ENCODE data around the gene LRRC8C. TPM values are rescaled to one million over a fixed set of nuclear protein-coding genes. Genes with fewer than 3 reads are reported as not detected.

LRRC8C gene
- total RNA-seq, 2 experiments from 2014 or later: 38.2 to 41.8 TPM

GRCh38 chr1:89711140-89711778 is 78.3 kb downstream of the LRRC8C start:
- ATAC-seq (ENCODE audit: low read depth) (peak; percentile 73), DNase-seq (no peak)
- Mint-ChIP-seq H3K27ac (peak overlapping the region; percentile 1), H3K4me3 (no peak overlapping the region), H3K4me1 (peaks cover 27% of the 10 kb centered on the region), H3K27me3 (no peaks in the 10 kb centered on the region), H3K36me3 (peaks cover 58% of the 10 kb centered on the region), H3K9me3 (no peaks in the 10 kb centered on the region)
- POLR2A ChIA-PET: no interaction called here

GRCh38 chr1:89712420-89712819 is 79.5 kb downstream of the LRRC8C start:
- H3K36me3 Mint-ChIP-seq: peaks cover 58% of the 10 kb centered on the region
- no peak overlapping the region for H3K4me3 Mint-ChIP-seq
- no peak for DNase-seq
- no peak overlapping the region for H3K27ac Mint-ChIP-seq
- no peaks in the 10 kb centered on the region for H3K9me3 Mint-ChIP-seq
- no peak for ATAC-seq (ENCODE audit: low read depth)
- H3K27me3 Mint-ChIP-seq: no peaks in the 10 kb centered on the region
- POLR2A ChIA-PET: no interaction called here
- H3K4me1 Mint-ChIP-seq: peaks cover 28% of the 10 kb centered on the region

DNA sequence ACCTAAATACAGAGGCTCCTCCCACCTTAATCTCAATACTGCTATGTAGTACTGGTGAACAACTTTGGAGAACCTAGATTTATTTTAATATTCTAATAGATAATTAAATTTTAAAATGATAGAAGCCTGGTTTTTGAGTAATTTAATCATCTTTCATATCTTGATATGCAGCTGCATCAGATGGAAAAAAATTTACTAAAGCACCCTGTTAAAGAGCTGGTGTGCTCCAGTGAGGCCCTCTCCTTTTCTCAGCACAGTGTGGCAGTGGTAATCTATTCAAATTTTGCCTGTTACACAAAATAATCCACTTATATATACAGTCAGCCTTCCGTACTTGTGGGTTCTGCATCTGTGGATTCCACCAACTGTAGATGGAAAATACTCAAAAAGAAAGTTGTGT is 82.8 kb downstream of the LRRC8C start:
- ATAC-seq (ENCODE audit: low read depth): no peak
- Mint-ChIP-seq H3K36me3 (peaks cover 41% of the 10 kb centered on the region), H3K4me1 (peaks cover 40% of the 10 kb centered on the region), H3K4me3 (no peak overlapping the region), H3K27ac (no peak overlapping the region), H3K27me3 (no peaks in the 10 kb centered on the region), H3K9me3 (no peaks in the 10 kb centered on the region)
- POLR2A ChIA-PET: no interaction called here
- no peak for DNase-seq

DNA sequence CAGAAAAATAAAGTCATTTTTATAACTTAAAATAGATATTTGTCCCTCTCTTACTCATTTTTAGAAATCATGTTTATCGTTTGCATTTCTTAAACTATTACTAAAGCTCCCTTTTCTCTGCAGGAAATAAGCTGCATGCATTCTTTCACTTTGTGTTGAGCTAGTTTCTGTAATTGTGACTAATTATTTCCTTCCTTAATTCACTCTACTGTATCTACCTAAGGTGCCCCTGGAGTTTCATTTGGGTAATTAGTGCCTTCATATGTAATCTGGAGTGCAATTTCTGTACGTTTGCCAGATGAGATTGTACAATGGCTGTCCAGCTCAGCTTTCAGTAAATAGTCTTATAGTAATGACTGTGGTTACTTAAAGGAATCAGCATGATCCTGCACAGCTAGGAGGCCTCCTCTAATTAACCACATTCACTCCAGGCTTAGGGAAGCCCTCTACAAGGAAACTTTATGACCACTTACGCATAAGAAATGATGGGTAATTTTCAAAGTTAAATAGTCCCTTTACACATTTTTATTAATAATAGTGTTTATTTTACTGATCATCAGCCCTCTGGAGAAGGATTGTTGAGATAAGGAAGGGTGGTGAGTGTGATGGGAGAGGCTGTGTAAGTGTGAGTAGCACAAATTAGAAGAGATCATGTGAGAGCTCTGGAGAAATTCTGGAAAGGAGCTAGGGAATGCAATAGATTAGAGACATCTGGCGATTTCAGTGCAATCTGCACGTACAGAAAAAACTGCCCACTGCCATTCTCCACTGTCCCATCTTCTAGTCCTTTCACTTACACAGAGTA is 86.8 kb downstream of the LRRC8C start:
- H3K27me3 Mint-ChIP-seq: no peaks in the 10 kb centered on the region
- H3K27ac Mint-ChIP-seq: peak overlapping the region; percentile 95
- H3K4me3 Mint-ChIP-seq: peak overlapping the region; percentile 72
- peaks cover 57% of the 10 kb centered on the region for H3K4me1 Mint-ChIP-seq
- peaks cover 26% of the 10 kb centered on the region for H3K36me3 Mint-ChIP-seq
- H3K9me3 Mint-ChIP-seq: peaks cover 1% of the 10 kb centered on the region
- peak; percentile 85 for ATAC-seq (ENCODE audit: low read depth)
- no peak for DNase-seq
- POLR2A ChIA-PET: interaction anchor here (0.6 to 2.2 kb wide), 6 partner anchors 37 to 656 kb away, joined by 3 to 12 read pairs (median 6); partner anchors contain the start of gene LRRC8C

DNA sequence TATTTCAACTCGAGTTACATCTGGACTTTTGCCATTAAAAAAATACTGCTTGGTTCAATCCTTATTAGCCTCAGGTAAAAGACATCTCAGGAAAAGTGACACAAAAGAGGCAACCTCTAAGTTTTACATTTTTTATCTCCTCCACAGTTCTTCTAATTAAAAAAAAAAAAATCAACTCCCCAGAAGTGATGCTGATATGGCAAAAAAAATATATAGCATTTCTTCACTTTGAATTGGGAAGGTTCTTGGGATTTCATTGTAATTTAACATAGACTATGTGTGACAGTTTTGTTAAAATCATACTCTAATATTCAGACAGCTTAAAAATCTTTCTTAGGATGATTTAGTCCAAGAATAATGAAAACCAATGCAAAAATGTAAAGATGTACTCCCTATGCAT is 87.9 kb downstream of the LRRC8C start:
- Mint-ChIP-seq H3K4me3 (peak overlapping the region; percentile 31), H3K27me3 (no peaks in the 10 kb centered on the region), H3K4me1 (peaks cover 67% of the 10 kb centered on the region), H3K9me3 (peaks cover 1% of the 10 kb centered on the region), H3K27ac (peak overlapping the region; percentile 81), H3K36me3 (peaks cover 23% of the 10 kb centered on the region)
- POLR2A ChIA-PET: interaction anchor here (1.1 kb wide), 1 partner anchor 36 kb away, joined by 4 read pairs; no protein-coding TSS in a partner anchor
- DNase-seq (no peak), ATAC-seq (ENCODE audit: low read depth) (no peak)

- Mint-ChIP-seq H3K4me1 (peaks cover 72% of the 10 kb centered on the region), H3K4me3 (peak overlapping the region; percentile 31), H3K27ac (peak overlapping the region; percentile 81), H3K9me3 (peaks cover 1% of the 10 kb centered on the region), H3K27me3 (no peaks in the 10 kb centered on the region), H3K36me3 (peaks cover 26% of the 10 kb centered on the region)
- POLR2A ChIA-PET: interaction anchor here (1.1 kb wide), 1 partner anchor 36 kb away, joined by 4 read pairs; no protein-coding TSS in a partner anchor
- DNase-seq (no peak), ATAC-seq (ENCODE audit: low read depth) (peak; percentile 65)
Observed at GRCh38 chr1:89721351-89721750, 88.4 kb downstream of the LRRC8C start.

GRCh38 chr1:89723144-89723543 is 90.2 kb downstream of the LRRC8C start:
- peaks cover 26% of the 10 kb centered on the region for H3K36me3 Mint-ChIP-seq
- ATAC-seq (ENCODE audit: low read depth) (no peak), DNase-seq (no peak)
- H3K9me3 Mint-ChIP-seq: peaks cover 3% of the 10 kb centered on the region
- peaks cover 65% of the 10 kb centered on the region for H3K4me1 Mint-ChIP-seq
- H3K27me3 Mint-ChIP-seq: no peaks in the 10 kb centered on the region
- H3K4me3 Mint-ChIP-seq: no peak overlapping the region
- peak overlapping the region; percentile 53 for H3K27ac Mint-ChIP-seq
- POLR2A ChIA-PET: no interaction called here

DNA sequence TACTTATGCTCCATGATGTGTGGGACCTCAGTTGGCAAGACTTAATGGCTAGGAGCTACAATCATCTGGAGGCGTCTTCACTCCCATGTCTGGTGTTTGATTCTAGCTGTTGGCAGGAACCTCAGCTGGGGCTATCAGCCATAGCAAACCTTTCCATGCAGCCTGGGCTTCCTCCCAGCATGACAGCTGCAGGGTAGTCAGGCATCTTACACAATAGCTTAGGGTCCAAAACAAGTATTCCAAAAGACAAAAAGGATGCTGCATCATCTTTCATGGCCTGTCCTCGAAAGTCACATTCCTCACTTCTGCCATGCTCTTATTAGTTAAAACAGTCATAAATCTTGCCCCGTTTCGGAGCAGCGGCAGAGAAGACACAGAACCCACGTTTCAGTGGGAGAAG is 90.9 kb downstream of the LRRC8C start:
- POLR2A ChIA-PET: interaction anchor here (1.1 to 1.7 kb wide), 3 partner anchors 18 to 68 kb away, joined by 3 to 8 read pairs (median 4); no protein-coding TSS in a partner anchor
- H3K36me3 Mint-ChIP-seq: peaks cover 30% of the 10 kb centered on the region
- no peaks in the 10 kb centered on the region for H3K27me3 Mint-ChIP-seq
- H3K9me3 Mint-ChIP-seq: peaks cover 3% of the 10 kb centered on the region
- H3K4me3 Mint-ChIP-seq: peak overlapping the region; percentile 63
- H3K4me1 Mint-ChIP-seq: peaks cover 72% of the 10 kb centered on the region
- peak overlapping the region; percentile 85 for H3K27ac Mint-ChIP-seq
- no peak for ATAC-seq (ENCODE audit: low read depth)
- DNase-seq: no peak

- peak overlapping the region; percentile 63 for H3K4me3 Mint-ChIP-seq
- H3K36me3 Mint-ChIP-seq: peaks cover 35% of the 10 kb centered on the region
- H3K4me1 Mint-ChIP-seq: peaks cover 70% of the 10 kb centered on the region
- POLR2A ChIA-PET: interaction anchor here (1.1 to 1.7 kb wide), 3 partner anchors 17 to 69 kb away, joined by 3 to 8 read pairs (median 4); no protein-coding TSS in a partner anchor
- no peaks in the 10 kb centered on the region for H3K27me3 Mint-ChIP-seq
- peak; percentile 46 for DNase-seq
- H3K27ac Mint-ChIP-seq: peak overlapping the region; percentile 85
- peak; percentile 83 for ATAC-seq (ENCODE audit: low read depth)
- peaks cover 3% of the 10 kb centered on the region for H3K9me3 Mint-ChIP-seq
Observed at GRCh38 chr1:89724369-89725010, 91.6 kb downstream of the LRRC8C start.

DNA sequence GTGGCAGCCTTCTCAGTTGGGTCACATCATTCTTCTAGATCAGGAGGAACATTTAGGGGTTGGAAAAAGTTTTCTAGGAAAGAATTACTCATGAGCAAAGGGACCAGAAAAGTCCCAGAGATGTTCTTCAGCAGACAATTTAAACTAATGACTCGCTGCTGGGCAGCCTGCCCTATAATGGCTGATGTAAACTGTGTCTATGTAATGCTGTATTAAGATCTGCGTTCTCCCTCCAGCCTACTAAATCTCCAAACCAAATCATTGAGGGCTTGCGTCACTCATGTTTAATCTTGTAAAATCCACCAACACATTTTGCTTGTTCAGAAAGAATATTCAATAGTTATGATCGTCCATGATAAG is 92.1 kb downstream of the LRRC8C start:
- H3K9me3 Mint-ChIP-seq: peaks cover 3% of the 10 kb centered on the region
- DNase-seq (no peak), ATAC-seq (ENCODE audit: low read depth) (no peak)
- H3K27me3 Mint-ChIP-seq: no peaks in the 10 kb centered on the region
- peaks cover 35% of the 10 kb centered on the region for H3K36me3 Mint-ChIP-seq
- H3K27ac Mint-ChIP-seq: peak overlapping the region; percentile 85
- peaks cover 65% of the 10 kb centered on the region for H3K4me1 Mint-ChIP-seq
- H3K4me3 Mint-ChIP-seq: peak overlapping the region; percentile 63
- POLR2A ChIA-PET: interaction anchor here (1.5 to 1.7 kb wide), 2 partner anchors 17 to 38 kb away, joined by 4 to 8 read pairs; no protein-coding TSS in a partner anchor

DNA sequence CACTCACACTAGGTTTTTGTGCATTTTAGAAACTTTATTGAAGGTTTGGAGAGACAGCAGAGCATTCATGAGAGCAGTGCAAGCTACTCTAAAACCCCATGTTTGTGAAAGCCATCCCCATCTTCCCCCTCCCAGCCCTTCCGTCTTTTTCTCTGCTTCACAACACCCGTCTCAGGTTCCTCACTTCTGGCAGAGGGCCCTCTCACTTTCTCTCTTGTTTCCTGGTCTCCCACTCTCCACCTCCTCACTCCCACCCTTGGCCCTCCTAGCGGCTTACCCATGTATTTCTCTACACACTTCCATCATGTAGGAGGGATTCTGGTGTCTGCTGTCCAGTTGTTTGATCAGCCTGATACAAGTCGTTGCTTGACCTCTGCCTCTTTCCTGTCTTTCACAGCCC is 92.7 kb downstream of the LRRC8C start:
- H3K4me3 Mint-ChIP-seq: peak overlapping the region; percentile 46
- peaks cover 37% of the 10 kb centered on the region for H3K36me3 Mint-ChIP-seq
- H3K27ac Mint-ChIP-seq: peak overlapping the region; percentile 85
- no peak for ATAC-seq (ENCODE audit: low read depth)
- POLR2A ChIA-PET: interaction anchor here (1.7 kb wide), 1 partner anchor 37 kb away, joined by 8 read pairs; no protein-coding TSS in a partner anchor
- no peak for DNase-seq
- H3K9me3 Mint-ChIP-seq: peaks cover 3% of the 10 kb centered on the region
- H3K27me3 Mint-ChIP-seq: no peaks in the 10 kb centered on the region
- H3K4me1 Mint-ChIP-seq: peaks cover 60% of the 10 kb centered on the region

- POLR2A ChIA-PET: no interaction called here
- ATAC-seq (ENCODE audit: low read depth) (no peak), DNase-seq (no peak)
- Mint-ChIP-seq H3K4me3 (no peak overlapping the region), H3K27me3 (no peaks in the 10 kb centered on the region), H3K9me3 (peaks cover 3% of the 10 kb centered on the region), H3K4me1 (peaks cover 60% of the 10 kb centered on the region), H3K36me3 (peaks cover 49% of the 10 kb centered on the region), H3K27ac (peak overlapping the region; percentile 40)
Observed at GRCh38 chr1:89727517-89728312, 94.8 kb downstream of the LRRC8C start.
